Tibial artery (tissue), 4 donors: ENCODE data around the gene STAT5A.

Experiments
- DNase-seq, 2 donors: peaks; one replicate each; pipeline ENCODE4 v3.0.0-alpha.2; 2019
- H3K27ac ChIP-seq, 2 donors: fragments of 200-600 bp; sonication (generic) in 1 of 2; 1 replicate in 1 of 2; 2 replicates in 1 of 2; pipeline ENCODE4 v1.5.1; 2018 to 2019; ENCODE audit warnings: mild to moderate bottlenecking in 1 of 2
- H3K27me3 ChIP-seq, 2 donors: fragments of 200-600 bp; sonication (generic) in 1 of 2; one replicate each; pipeline versions ENCODE4 v1.5.1 to v1.6.0; 2016 to 2019
- H3K36me3 ChIP-seq, 3 donors: fragments of 200-600 bp; sonication (generic) in 2 of 3; one replicate each; pipeline ENCODE4 v1.5.1; 2016 to 2019; ENCODE audit warnings: mild to moderate bottlenecking in 2 of 3
- H3K4me1 ChIP-seq, 4 donors: fragments of 200-600 bp; sonication (generic) in 2 of 4; 1 replicate in 3 of 4; 2 replicates in 1 of 4; pipeline ENCODE4 v1.5.1; 2016 to 2019
- H3K4me3 ChIP-seq, 2 donors: fragments of 200-600 bp; sonication (generic) in 1 of 2; 1 replicate in 1 of 2; 2 replicates in 1 of 2; pipeline ENCODE4 v1.5.1; 2018 to 2019; ENCODE audit warnings: mild to moderate bottlenecking in 2 of 2
- H3K9me3 ChIP-seq, 3 donors: fragments of 200-600 bp; sonication (generic) in 1 of 3; one replicate each; pipeline ENCODE4 v1.5.1; 2016 to 2019
- intact Hi-C: fragments of 100-400 bp; cut with DNase I; formaldehyde crosslinking; loops from one replicate; pipeline ENCODE4 v1.15.0; 2023; ENCODE audit warnings: low total_unique reads
- TF ChIP-seq, protein P1 (sequence below), 2 experiments: fragments of 200-600 bp in 1 of 2; fragments of 450-650 bp in 1 of 2; IDR thresholded peaks; one replicate each; pipeline ENCODE4 v1.5.1; 2017 to 2019; ENCODE audit warnings: antibody characterized with exemption in 2 of 2, mild to moderate bottlenecking in 1 of 2, moderate library complexity in 1 of 2

STAT5A gene

GRCh38 chr17:42285346-42286050 is 2.8 kb upstream of the STAT5A start:
- intact Hi-C loops = no loop called here
- H3K9me3 ChIP-seq = no peaks in the 10 kb centered on the region
- no peak for DNase-seq
- TF ChIP-seq, protein P1, sequence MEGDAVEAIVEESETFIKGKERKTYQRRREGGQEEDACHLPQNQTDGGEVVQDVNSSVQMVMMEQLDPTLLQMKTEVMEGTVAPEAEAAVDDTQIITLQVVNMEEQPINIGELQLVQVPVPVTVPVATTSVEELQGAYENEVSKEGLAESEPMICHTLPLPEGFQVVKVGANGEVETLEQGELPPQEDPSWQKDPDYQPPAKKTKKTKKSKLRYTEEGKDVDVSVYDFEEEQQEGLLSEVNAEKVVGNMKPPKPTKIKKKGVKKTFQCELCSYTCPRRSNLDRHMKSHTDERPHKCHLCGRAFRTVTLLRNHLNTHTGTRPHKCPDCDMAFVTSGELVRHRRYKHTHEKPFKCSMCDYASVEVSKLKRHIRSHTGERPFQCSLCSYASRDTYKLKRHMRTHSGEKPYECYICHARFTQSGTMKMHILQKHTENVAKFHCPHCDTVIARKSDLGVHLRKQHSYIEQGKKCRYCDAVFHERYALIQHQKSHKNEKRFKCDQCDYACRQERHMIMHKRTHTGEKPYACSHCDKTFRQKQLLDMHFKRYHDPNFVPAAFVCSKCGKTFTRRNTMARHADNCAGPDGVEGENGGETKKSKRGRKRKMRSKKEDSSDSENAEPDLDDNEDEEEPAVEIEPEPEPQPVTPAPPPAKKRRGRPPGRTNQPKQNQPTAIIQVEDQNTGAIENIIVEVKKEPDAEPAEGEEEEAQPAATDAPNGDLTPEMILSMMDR (IDR thresholded peaks at IDR 0.05) = no peak
- no peak overlapping the region for H3K4me3 ChIP-seq
- peaks cover 0 to 44% (median 33%) of the 10 kb centered on the region in 4 donors for H3K4me1 ChIP-seq
- H3K36me3 ChIP-seq = no peaks in the 10 kb centered on the region
- H3K27ac ChIP-seq = peak overlapping the region in 1 of 2 donors; percentile 92
- H3K27me3 ChIP-seq = no peaks in the 10 kb centered on the region

GRCh38 chr17:42286411-42287221 is 1.7 kb upstream of the STAT5A start:
- Histone ChIP-seq H3K4me1 (peaks cover 0 to 44% (median 33%) of the 10 kb centered on the region in 4 donors), H3K27me3 (no peaks in the 10 kb centered on the region), H3K27ac (peak overlapping the region; percentile 92 to 94), H3K4me3 (peak overlapping the region; percentile 69 to 93), H3K9me3 (no peaks in the 10 kb centered on the region), H3K36me3 (no peaks in the 10 kb centered on the region)
- peak; percentile 64 to 69 for DNase-seq
- TF ChIP-seq, protein P1 (IDR thresholded peaks at IDR 0.05) = no peak
- intact Hi-C loops = no loop called here

GRCh38 chr17:42287305-42287976 is 857 bp upstream of the STAT5A start:
- peaks cover 0 to 8% (median 7%) of the 10 kb centered on the region in 3 donors for H3K36me3 ChIP-seq
- H3K27me3 ChIP-seq = no peaks in the 10 kb centered on the region
- H3K27ac ChIP-seq = peak overlapping the region; percentile 92 to 94
- DNase-seq = peak; percentile 73 to 90
- TF ChIP-seq, protein P1 (IDR thresholded peaks at IDR 0.05) = no peak
- intact Hi-C loops = no loop called here
- peaks cover 0 to 44% (median 33%) of the 10 kb centered on the region in 4 donors for H3K4me1 ChIP-seq
- peak overlapping the region; percentile 69 to 93 for H3K4me3 ChIP-seq
- H3K9me3 ChIP-seq = no peaks in the 10 kb centered on the region

DNA sequence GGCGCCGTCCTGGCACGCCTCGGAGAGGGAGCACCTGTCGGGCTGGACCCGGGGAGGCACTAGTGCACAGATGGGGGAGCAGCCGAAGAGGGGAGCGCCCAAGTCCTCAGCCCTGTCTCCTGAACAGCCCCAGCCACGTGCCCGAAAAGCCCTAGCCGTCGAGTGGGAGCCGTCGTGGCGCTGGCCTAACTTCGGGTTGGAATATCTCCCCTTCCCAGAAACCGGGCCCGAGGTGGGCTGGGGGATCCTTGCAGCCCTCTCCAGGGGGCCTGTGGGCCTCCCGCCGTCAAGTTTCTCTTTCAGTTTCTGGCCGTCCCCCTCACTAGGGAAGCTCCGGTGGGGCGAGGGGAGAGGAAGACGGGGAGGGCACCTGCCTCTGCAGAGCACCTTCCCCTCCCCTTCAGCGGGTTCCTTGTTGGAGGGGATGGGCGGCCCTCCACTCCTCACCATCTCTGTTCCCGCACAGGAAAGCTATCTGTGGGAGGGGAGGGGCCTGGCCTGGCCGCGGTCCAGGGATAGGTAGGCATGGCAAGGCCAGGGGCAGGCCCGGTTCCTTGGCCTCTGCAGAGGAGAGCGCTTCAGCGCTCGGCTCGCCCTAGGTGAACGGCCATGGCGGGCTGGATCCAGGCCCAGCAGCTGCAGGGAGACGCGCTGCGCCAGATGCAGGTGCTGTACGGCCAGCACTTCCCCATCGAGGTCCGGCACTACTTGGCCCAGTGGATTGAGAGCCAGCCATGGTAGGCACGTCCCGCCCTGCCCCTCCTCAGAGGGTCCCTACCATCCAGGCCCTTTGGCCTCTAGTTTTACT is 709 bp downstream of the STAT5A start:
- H3K4me1 ChIP-seq = peaks cover 0 to 38% (median 31%) of the 10 kb centered on the region in 4 donors
- intact Hi-C loops = no loop called here

More for the DNA sequence above, 709 bp downstream of the STAT5A start:
- Histone ChIP-seq H3K4me3 (peak overlapping the region; percentile 69 to 93), H3K36me3 (peaks cover 3 to 23% (median 21%) of the 10 kb centered on the region in 3 donors), H3K9me3 (no peaks in the 10 kb centered on the region), H3K27ac (peak overlapping the region; percentile 92 to 94), H3K27me3 (no peaks in the 10 kb centered on the region)
- no peak for DNase-seq
- TF ChIP-seq, protein P1 (IDR thresholded peaks at IDR 0.05) = no peak
